HL-60 (cell line): ENCODE data around the gene WDR27.
"Not testable (repeated sequence)": the region's sequence is repeated elsewhere in the genome, so short reads cannot be mapped to it uniquely, and the experiment has no call there.

Source experiments
- CTCF ChIP-seq: IDR thresholded peaks from one replicate; pipeline ENCODE4 v1.5.1; 2011; ENCODE audit warnings: low read length, control low read depth, inconsistent platforms; ENCODE audit not compliant: insufficient read depth
- POLR2AphosphoS5 ChIP-seq: IDR thresholded peaks from 2 replicates; pipeline ENCODE4 v1.6.1; 2012; ENCODE audit warnings: low read depth

- TF ChIP-seq CTCF, POLR2AphosphoS5: not testable (repeated sequence)
These were observed 100.7 kb downstream of the WDR27 start for GRCh38 chr6:169601129-169601528.
